ENCODE results near the gene FAM162B.

- TF ChIP-seq, protein P1, sequence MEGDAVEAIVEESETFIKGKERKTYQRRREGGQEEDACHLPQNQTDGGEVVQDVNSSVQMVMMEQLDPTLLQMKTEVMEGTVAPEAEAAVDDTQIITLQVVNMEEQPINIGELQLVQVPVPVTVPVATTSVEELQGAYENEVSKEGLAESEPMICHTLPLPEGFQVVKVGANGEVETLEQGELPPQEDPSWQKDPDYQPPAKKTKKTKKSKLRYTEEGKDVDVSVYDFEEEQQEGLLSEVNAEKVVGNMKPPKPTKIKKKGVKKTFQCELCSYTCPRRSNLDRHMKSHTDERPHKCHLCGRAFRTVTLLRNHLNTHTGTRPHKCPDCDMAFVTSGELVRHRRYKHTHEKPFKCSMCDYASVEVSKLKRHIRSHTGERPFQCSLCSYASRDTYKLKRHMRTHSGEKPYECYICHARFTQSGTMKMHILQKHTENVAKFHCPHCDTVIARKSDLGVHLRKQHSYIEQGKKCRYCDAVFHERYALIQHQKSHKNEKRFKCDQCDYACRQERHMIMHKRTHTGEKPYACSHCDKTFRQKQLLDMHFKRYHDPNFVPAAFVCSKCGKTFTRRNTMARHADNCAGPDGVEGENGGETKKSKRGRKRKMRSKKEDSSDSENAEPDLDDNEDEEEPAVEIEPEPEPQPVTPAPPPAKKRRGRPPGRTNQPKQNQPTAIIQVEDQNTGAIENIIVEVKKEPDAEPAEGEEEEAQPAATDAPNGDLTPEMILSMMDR (IDR thresholded peaks at IDR 0.05; ENCODE audit: insufficient read depth, low read length, poor library complexity, severe bottlenecking) = no peak
- TF ChIP-seq EZH2phosphoT487 (conservative IDR thresholded peaks at IDR 0.05; ENCODE audit: low read length) = no peak
Observed at GRCh38 chr6:116801971-116802370, 36.5 kb upstream of the FAM162B start.
